ENCODE data around the gene RPS27. TPM values are rescaled to one million over a fixed set of nuclear protein-coding genes. Genes with fewer than 3 reads are reported as not detected.
A peak's percentile ranks its signal among the peaks of the same experiment; 100 is the strongest.

The RPS27 gene
- total and polyA plus RNA-seq, 2 of the 13 experiments (the other 11 are each of a cell fraction or from before 2014, with no cell fraction given): 3,737 to 9,964 TPM

DNA sequence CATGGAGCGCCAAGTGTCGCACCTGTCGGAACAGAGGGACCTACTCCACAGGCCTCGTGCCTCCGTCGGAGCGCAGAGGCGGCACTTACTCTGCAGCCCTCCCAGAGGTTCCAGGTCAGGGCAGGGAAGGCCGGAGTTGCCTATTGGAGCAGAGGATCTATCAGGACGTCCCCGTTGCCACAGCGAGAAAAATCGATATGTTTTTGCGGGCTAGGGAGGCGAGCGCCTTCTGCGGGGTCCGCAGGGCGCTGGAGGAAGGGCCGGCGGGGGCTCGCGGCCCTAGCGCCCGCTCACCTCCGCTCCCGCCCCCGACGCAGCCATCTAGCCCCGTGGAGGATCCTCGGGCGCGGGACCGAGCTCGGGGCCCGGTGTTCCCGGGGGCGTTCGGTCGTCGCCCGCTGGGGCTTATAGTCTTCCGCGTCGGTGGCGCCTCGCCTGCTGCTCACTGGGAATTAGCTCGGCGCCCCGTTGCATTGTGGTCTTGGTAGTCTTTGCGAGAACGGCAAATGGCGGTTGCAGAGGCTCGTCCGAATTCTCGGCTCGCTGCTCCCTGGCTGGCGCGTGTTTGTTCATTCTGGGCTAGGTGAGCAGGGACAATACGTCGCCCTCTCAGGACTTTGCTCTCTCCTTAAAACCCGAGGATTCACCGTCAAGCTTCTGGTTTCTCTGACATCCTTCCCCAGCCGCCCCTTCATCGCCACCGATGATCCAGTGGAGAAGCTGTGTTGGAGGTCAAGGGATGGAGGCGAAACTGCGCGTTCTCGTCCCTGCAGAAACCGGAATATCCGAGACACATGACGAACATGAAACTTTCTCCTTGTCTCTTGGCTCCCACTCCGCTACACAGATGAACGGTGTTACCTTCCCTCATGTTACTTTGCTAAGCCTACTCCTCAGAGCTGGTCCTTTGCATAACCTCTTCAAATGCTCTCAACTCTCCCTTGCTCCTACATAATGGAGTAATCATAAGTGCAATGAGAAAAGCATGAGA lies 13.0 kb upstream of the RPS27 start, which contains the start of gene JTB (continued):
- TF ChIP-seq, protein P1, sequence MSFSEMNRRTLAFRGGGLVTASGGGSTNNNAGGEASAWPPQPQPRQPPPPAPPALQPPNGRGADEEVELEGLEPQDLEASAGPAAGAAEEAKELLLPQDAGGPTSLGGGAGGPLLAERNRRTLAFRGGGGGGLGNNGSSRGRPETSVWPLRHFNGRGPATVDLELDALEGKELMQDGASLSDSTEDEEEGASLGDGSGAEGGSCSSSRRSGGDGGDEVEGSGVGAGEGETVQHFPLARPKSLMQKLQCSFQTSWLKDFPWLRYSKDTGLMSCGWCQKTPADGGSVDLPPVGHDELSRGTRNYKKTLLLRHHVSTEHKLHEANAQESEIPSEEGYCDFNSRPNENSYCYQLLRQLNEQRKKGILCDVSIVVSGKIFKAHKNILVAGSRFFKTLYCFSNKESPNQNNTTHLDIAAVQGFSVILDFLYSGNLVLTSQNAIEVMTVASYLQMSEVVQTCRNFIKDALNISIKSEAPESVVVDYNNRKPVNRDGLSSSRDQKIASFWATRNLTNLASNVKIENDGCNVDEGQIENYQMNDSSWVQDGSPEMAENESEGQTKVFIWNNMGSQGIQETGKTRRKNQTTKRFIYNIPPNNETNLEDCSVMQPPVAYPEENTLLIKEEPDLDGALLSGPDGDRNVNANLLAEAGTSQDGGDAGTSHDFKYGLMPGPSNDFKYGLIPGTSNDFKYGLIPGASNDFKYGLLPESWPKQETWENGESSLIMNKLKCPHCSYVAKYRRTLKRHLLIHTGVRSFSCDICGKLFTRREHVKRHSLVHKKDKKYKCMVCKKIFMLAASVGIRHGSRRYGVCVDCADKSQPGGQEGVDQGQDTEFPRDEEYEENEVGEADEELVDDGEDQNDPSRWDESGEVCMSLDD (CRISPR knock-in tag; IDR thresholded peaks at IDR 0.05; ENCODE audit: borderline replicate concordance): peak; percentile 21; the same call in 1 of the 2 replicates
- TF ChIP-seq SKI (IDR thresholded peaks at IDR 0.05; ENCODE audit: partially characterized antibody) (no peak), CBX5 (CRISPR knock-in tag; IDR thresholded peaks at IDR 0.05; ENCODE audit: borderline replicate concordance) (no peak; the same call in 1 of the 2 replicates), YEATS4 (CRISPR knock-in tag; IDR thresholded peaks at IDR 0.05; ENCODE audit: borderline replicate concordance) (peak; percentile 95), ZNF326 (CRISPR knock-in tag; IDR thresholded peaks at IDR 0.05; ENCODE audit: borderline replicate concordance) (no peak), NFIB (CRISPR knock-in tag; IDR thresholded peaks at IDR 0.05; ENCODE audit: borderline replicate concordance) (0 out of 2 replicates have a peak, but pooled peaks have one; percentile 62), TARDBP (CRISPR knock-in tag; IDR thresholded peaks at IDR 0.05) (peak; percentile 79; the same call in 1 of the 2 replicates), CBX2 (IDR thresholded peaks at IDR 0.05; ENCODE audit: low read depth, low read length) (no peak), CBX2 (CRISPR knock-in tag; IDR thresholded peaks at IDR 0.05; ENCODE audit: low read depth) (no peak), CBFB (CRISPR knock-in tag; IDR thresholded peaks at IDR 0.05) (peak; percentile 64), KLF13 (CRISPR knock-in tag; IDR thresholded peaks at IDR 0.05) (peak; percentile 39; the same call in 1 of the 2 replicates), HDAC2 (CRISPR knock-in tag; IDR thresholded peaks at IDR 0.05) (peak; percentile 77), DR1 (CRISPR knock-in tag; IDR thresholded peaks at IDR 0.05) (peak; percentile 60; the same call in 1 of the 2 replicates)
- TF ChIP-seq, protein P2, sequence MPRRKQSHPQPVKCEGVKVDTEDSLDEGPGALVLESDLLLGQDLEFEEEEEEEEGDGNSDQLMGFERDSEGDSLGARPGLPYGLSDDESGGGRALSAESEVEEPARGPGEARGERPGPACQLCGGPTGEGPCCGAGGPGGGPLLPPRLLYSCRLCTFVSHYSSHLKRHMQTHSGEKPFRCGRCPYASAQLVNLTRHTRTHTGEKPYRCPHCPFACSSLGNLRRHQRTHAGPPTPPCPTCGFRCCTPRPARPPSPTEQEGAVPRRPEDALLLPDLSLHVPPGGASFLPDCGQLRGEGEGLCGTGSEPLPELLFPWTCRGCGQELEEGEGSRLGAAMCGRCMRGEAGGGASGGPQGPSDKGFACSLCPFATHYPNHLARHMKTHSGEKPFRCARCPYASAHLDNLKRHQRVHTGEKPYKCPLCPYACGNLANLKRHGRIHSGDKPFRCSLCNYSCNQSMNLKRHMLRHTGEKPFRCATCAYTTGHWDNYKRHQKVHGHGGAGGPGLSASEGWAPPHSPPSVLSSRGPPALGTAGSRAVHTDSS (CRISPR knock-in tag; conservative IDR thresholded peaks at IDR 0.05): no peak
- TF ChIP-seq, protein P3, sequence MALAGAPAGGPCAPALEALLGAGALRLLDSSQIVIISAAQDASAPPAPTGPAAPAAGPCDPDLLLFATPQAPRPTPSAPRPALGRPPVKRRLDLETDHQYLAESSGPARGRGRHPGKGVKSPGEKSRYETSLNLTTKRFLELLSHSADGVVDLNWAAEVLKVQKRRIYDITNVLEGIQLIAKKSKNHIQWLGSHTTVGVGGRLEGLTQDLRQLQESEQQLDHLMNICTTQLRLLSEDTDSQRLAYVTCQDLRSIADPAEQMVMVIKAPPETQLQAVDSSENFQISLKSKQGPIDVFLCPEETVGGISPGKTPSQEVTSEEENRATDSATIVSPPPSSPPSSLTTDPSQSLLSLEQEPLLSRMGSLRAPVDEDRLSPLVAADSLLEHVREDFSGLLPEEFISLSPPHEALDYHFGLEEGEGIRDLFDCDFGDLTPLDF (CRISPR knock-in tag; IDR thresholded peaks at IDR 0.05): peak; percentile 80
- TF ChIP-seq, protein P4, sequence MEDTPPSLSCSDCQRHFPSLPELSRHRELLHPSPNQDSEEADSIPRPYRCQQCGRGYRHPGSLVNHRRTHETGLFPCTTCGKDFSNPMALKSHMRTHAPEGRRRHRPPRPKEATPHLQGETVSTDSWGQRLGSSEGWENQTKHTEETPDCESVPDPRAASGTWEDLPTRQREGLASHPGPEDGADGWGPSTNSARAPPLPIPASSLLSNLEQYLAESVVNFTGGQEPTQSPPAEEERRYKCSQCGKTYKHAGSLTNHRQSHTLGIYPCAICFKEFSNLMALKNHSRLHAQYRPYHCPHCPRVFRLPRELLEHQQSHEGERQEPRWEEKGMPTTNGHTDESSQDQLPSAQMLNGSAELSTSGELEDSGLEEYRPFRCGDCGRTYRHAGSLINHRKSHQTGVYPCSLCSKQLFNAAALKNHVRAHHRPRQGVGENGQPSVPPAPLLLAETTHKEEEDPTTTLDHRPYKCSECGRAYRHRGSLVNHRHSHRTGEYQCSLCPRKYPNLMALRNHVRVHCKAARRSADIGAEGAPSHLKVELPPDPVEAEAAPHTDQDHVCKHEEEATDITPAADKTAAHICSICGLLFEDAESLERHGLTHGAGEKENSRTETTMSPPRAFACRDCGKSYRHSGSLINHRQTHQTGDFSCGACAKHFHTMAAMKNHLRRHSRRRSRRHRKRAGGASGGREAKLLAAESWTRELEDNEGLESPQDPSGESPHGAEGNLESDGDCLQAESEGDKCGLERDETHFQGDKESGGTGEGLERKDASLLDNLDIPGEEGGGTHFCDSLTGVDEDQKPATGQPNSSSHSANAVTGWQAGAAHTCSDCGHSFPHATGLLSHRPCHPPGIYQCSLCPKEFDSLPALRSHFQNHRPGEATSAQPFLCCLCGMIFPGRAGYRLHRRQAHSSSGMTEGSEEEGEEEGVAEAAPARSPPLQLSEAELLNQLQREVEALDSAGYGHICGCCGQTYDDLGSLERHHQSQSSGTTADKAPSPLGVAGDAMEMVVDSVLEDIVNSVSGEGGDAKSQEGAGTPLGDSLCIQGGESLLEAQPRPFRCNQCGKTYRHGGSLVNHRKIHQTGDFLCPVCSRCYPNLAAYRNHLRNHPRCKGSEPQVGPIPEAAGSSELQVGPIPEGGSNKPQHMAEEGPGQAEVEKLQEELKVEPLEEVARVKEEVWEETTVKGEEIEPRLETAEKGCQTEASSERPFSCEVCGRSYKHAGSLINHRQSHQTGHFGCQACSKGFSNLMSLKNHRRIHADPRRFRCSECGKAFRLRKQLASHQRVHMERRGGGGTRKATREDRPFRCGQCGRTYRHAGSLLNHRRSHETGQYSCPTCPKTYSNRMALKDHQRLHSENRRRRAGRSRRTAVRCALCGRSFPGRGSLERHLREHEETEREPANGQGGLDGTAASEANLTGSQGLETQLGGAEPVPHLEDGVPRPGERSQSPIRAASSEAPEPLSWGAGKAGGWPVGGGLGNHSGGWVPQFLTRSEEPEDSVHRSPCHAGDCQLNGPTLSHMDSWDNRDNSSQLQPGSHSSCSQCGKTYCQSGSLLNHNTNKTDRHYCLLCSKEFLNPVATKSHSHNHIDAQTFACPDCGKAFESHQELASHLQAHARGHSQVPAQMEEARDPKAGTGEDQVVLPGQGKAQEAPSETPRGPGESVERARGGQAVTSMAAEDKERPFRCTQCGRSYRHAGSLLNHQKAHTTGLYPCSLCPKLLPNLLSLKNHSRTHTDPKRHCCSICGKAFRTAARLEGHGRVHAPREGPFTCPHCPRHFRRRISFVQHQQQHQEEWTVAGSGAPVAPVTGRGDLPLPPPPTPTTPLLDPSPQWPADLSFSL (CRISPR knock-in tag; IDR thresholded peaks at IDR 0.05): no peak
